HepG2 (cell line): ENCODE data around the gene CPT1C. TPM values are rescaled to one million over a fixed set of nuclear protein-coding genes. Genes with fewer than 3 reads are reported as not detected.
A peak's percentile ranks its signal among the peaks of the same experiment; 100 is the strongest.

Experiments
- AKNA ChIP-seq: sonication (generic); formaldehyde crosslinking; IDR thresholded peaks from 2 replicates; pipeline ENCODE4 v1.4.0; 2020; ENCODE audit warnings: missing genetic modification reagents, borderline replicate concordance
- BRF2 ChIP-seq: sonication (generic); formaldehyde crosslinking; IDR thresholded peaks from 2 replicates; pipeline ENCODE4 v1.8.1; 2022; ENCODE audit warnings: mild to moderate bottlenecking, missing genetic modification reagents
- GFI1 ChIP-seq: sonication (generic); formaldehyde crosslinking; IDR thresholded peaks from 2 replicates; pipeline ENCODE4 v1.5.0; 2020; ENCODE audit warnings: missing genetic modification reagents, mild to moderate bottlenecking, borderline replicate concordance
- HDAC2 ChIP-seq: sonication (generic); formaldehyde crosslinking; IDR thresholded peaks from 2 replicates; pipeline ENCODE4 v1.4.0; 2020; ENCODE audit warnings: missing genetic modification reagents
- HMG20B ChIP-seq: conservative IDR thresholded peaks from 2 replicates; pipeline ENCODE4 v1.6.1; 2016; ENCODE audit warnings: missing genetic modification reagents, missing compliant biosample characterization
- ISX ChIP-seq: sonication (generic); formaldehyde crosslinking; conservative IDR thresholded peaks from 2 replicates; pipeline ENCODE4 v1.5.0; 2020; ENCODE audit warnings: missing genetic modification reagents
- NFE2 ChIP-seq: sonication (generic); formaldehyde crosslinking; IDR thresholded peaks from 2 replicates; pipeline ENCODE4 v1.4.0; 2020; ENCODE audit warnings: missing genetic modification reagents
- PBX3 ChIP-seq: sonication (generic); formaldehyde crosslinking; IDR thresholded peaks from 2 replicates; pipeline ENCODE4 v1.8.1; 2023; ENCODE audit warnings: missing genetic modification reagents, inconsistent platforms, borderline replicate concordance
- PTBP1 ChIP-seq: fragments of 200-400 bp; formaldehyde crosslinking; IDR thresholded peaks from 2 replicates; pipeline ENCODE4 v1.6.1; 2018; ENCODE audit warnings: low read length, low read depth; ENCODE audit not compliant: poor library complexity, severe bottlenecking
- SRSF9 ChIP-seq: fragments of 200-400 bp; formaldehyde crosslinking; IDR thresholded peaks from 2 replicates; pipeline ENCODE4 v1.6.1; 2018; ENCODE audit warnings: borderline replicate concordance, mild to moderate bottlenecking, low read depth, low read length; ENCODE audit not compliant: insufficient read depth, poor library complexity, severe bottlenecking
- TBL1XR1 ChIP-seq: fragments of 150-350 bp; IDR thresholded peaks from 2 replicates; pipeline ENCODE4 v1.6.1; 2014; ENCODE audit warnings: borderline replicate concordance, low read length; ENCODE audit not compliant: partially characterized antibody
- ZNF550 ChIP-seq: sonication (generic); formaldehyde crosslinking; IDR thresholded peaks from 2 replicates; pipeline ENCODE4 v1.4.0; 2020; ENCODE audit warnings: mild to moderate bottlenecking, missing genetic modification reagents, borderline replicate concordance
- ZNF576 ChIP-seq: sonication (generic); formaldehyde crosslinking; IDR thresholded peaks from 2 replicates; pipeline ENCODE4 v1.4.0; 2020; ENCODE audit warnings: mild to moderate bottlenecking, missing genetic modification reagents
- ZNF609 ChIP-seq: sonication (generic); formaldehyde crosslinking; IDR thresholded peaks from 2 replicates; pipeline ENCODE4 v1.4.0; 2020; ENCODE audit warnings: mild to moderate bottlenecking, missing genetic modification reagents, borderline replicate concordance
- polyA plus RNA-seq, 8 experiments: library from polyadenylated mRNA; depleted of rRNA in 3 of 8; stranded (reverse) in 7 of 8; unstranded in 1 of 8; fragments of >200 nt; fragmentation: Illumina TruSeq in 4 of 8; extraction: Trizol in 4 of 8; gene quantifications; 2 replicates each; pipeline versions ENCODE4 v1.2.1 to v1.2.3, GENCODE V29; 2011 to 2016; ENCODE audit warnings: low read depth in 4 of 8, missing spikeins in 1 of 8, mixed read lengths in 1 of 8; ENCODE audit not compliant: insufficient read depth in 1 of 8
- total RNA-seq, 5 experiments: library from RNA; depleted of rRNA; stranded (reverse); fragments of >200 nt; fragmentation: Illumina TruSeq; extraction: Trizol; gene quantifications; 2 replicates each; pipeline ENCODE4 v1.2.3, GENCODE V29; 2016; ENCODE audit warnings: low read depth in 1 of 5

Gene CPT1C
- total and polyA plus RNA-seq, 2 of the 13 experiments (the other 11 are each of a cell fraction or from before 2014, with no cell fraction given) = 0.18 TPM; not detected in 1

GRCh38 chr19:49665351-49666119, 25.4 kb upstream of the CPT1C start, which contains the start of the genes BCL2L12 and IRF3 (continued):
- 0 out of 2 replicates have a peak, but pooled peaks have one; percentile 54 for TF ChIP-seq AKNA (CRISPR knock-in tag)
- TF ChIP-seq HMG20B (CRISPR knock-in tag) = no peak
- no peak for TF ChIP-seq ZNF576 (CRISPR knock-in tag)
- TF ChIP-seq BRF2 (CRISPR knock-in tag) = no peak
- TF ChIP-seq TBL1XR1 = no peak
- TF ChIP-seq ZNF609 = 0 out of 2 replicates have a peak, but pooled peaks have one; percentile 34
- no peak for TF ChIP-seq NFE2
- no peak for TF ChIP-seq HDAC2 (CRISPR knock-in tag)
- no peak for TF ChIP-seq SRSF9
- no peak for TF ChIP-seq PBX3 (CRISPR knock-in tag)
- no peak for TF ChIP-seq GFI1 (CRISPR knock-in tag)
- no peak for TF ChIP-seq PTBP1
- TF ChIP-seq ZNF550 (CRISPR knock-in tag) = no peak
- no peak for TF ChIP-seq ISX (CRISPR knock-in tag)
